ENCODE data around the gene CACHD1.
"Not testable (repeated sequence)": the region's sequence is repeated elsewhere in the genome, so short reads cannot be mapped to it uniquely, and the experiment has no call there.

CACHD1 gene

DNA sequence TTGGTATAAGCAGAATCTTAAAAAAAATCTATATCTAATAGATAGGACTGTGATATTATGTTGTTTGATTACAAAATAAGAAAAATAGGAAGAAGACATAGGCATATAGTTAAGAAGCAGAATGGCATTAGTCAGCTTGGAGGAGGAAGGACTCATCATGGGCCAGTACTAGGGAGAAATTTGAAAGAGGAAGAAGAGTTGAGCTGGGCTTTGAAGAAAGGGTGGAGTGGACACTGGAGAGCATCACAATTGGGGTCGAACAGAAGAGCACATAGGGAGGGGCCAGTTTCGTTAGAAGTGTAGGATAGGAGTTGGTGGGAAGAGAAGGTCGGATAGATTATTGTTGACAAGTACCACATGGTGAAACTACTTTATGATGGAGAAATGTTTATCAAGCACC, 129.3 kb downstream of the CACHD1 start:
- no peak for DNase-seq

DNA sequence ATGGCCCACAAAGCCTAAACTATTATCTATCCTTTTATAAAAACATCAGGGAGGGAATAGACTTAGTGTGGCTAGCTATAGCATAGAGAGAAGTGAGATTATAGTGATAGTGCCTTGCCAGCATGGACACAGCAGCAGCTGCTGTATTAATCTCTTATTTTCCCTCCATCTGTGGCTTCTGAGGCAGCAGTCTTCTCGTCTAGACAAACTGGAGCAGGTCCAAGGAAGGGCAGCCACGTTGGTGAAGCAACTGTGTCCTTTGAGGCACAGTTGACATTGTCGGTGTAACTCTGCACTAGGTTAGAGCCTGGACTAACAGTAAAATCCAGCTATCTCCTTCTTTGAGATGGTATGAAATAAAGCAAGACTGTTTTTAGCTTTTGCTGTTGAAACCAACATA, 131.3 kb downstream of the CACHD1 start:
- DNase-seq, result no peak

DNA sequence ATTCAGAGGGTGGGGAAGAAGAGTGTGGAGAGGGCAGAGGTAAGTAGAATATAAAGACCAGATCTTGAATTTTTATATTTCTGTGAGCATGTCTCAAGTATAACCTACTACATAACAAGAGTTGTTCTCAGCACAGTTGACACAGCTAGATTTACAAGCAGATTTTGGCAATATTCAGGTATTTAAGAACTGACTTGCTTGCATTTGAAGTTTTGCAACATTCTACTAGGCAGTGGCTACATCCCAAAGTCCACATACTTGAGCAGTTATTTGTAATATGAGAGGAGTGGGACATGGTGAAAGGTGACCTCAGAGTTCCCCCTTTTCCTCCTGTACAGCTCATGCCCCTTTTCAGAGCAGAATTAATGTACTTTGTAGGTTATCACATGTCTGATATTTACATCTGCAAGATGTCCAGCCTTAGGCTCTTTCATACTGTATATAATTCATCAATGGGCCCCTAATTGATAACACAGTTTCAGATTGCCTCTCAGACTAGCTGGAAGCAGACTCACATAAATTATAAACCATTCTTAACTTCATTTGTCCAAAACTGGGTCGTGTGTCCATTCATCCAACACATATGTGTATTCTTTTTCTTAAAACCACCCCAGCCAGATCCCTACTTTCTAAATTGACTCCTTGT, 138.2 kb downstream of the CACHD1 start:
- no peak for DNase-seq

DNA sequence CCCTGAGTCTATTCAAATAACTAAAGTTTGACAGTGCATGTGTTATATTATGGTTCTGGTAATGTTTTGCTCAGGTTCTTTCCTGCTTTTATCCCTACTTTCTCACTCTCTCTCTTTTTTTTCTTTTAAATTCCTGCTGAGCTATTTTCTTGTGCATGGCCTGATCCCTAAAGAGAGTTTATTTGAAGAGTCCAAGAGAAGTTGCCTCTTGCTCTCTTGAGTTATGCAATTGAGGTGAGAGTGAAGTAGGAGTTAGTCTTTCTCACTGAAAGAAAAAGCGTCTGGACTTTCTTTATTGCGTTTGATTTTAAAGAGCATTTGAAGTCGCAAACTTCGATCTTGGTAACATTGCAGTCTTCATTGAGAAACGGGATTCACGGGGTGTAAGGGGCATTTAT, 138.7 kb downstream of the CACHD1 start:
- no peak for DNase-seq

DNA sequence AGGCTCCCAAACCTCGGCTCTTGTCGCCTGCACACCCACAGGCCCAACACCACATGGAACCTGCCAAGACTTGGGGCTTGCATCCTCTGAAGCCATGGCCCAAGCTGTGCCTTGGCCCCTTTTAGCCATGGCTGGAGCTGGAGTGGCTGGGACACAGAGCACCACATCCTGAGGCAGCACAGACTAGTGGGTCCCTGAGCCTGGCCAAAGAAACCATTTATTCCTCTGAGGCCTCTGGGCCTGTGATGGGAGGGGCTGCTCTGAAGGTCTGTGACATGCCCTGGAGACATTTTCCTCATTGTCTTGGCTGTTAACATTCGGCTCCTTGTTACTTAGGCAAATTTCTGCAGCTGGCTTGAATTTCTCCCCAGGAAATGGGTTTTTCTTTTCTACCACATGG, 141.0 kb downstream of the CACHD1 start:
- DNase-seq, result not testable (repeated sequence)

DNA sequence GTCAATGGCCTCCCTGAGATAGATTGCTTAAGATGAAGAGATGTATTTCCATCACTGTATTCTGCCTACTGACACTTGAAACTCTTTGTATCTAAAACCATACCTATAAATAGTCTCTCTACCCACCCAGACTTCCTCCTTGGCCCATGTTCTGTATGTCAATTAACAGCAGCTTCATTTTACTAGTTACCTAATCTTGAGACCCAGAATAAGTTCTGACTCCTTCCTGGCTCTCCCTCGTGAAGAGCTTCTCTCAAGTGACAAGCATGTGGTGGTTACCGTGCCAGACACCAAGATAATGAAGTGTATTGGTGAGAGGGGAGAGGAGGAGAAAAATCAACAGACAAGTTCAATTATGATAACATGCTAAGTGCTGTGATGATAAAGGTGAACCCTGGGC, 146.1 kb downstream of the CACHD1 start:
- no peak for DNase-seq

DNA sequence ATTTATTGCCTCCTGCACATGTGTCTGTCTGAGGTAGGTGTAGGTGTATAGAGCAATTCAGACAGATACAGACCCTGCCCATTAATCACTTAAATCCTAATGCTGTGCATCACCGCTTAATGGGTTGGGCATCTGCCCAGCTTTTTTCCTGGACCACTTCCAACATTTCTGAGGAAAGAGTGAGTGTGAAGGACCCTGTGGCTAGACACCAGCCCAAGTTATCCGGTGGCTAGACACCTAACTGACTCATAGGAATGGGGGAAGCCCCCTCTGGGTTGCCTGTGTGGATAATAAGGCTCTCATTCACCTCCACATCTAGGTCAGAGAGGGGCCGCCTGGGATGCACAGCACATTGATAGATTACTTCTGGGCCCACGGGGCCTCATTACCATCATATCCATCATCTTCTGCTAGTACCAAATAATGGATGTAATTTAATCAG, 153.8 kb downstream of the CACHD1 start:
- no peak for DNase-seq

DNA sequence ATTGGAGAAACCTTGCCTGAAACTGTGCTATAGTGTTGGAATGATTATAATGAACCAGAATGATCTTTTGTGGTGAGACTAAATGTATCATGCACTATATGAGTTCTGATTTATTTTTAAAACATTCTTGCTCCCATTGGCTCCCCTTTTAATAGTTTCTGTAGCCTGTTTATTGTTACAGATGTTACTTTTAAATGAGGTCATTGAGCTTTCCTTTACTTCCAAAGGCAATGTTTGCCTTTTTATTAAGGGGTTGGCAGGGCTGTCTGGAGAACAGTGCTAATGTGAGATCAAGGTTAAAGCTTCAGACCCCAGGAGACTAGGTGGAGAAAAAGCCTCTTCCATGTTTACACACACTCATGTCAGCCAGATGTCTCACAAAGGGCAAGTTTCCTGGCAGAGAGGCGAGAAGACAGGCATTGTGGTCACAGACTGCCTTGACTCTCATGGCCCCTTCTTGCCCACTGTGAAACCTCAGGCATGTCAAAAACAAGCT, 154.3 kb downstream of the CACHD1 start:
- DNase-seq, result no peak

DNA sequence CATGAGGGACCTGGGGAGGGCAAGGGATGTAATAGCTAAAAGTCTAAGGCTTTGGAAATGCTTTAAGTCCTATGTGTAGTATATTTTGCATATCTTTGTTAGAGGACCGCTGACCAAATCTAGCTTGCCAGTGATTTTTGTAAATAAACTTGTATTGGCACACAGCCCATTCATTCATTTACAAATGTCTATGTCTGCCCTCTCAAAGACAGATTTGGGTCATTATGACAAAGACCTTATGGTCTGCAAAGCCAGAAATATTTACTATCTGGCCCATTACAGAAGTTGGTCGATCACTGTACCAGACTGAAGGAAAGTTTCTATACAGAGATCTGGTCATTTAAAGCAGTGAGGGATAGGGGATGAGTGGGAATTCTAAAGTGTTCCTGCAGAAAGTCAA, 154.9 kb downstream of the CACHD1 start:
- DNase-seq, result no peak

DNA sequence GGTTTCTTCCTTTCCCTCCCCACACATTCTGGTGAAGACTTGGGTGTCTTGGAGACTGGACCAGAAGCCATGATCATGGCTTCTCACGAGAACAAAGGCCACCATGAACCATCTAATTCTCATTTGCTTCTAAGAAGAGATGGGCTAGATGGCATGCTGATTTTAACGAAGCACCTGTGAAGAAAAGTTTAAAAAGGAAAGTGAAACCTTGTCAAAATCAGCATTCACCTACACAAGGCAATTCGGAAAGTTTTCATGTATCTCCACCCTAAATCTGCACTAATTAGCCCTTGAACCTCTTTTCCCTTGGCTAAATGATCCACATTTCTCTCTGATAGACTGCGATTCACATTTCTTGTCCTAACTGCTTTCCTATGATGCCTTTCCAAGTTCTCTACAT, 160.7 kb downstream of the CACHD1 start:
- DNase-seq, result no peak

DNA sequence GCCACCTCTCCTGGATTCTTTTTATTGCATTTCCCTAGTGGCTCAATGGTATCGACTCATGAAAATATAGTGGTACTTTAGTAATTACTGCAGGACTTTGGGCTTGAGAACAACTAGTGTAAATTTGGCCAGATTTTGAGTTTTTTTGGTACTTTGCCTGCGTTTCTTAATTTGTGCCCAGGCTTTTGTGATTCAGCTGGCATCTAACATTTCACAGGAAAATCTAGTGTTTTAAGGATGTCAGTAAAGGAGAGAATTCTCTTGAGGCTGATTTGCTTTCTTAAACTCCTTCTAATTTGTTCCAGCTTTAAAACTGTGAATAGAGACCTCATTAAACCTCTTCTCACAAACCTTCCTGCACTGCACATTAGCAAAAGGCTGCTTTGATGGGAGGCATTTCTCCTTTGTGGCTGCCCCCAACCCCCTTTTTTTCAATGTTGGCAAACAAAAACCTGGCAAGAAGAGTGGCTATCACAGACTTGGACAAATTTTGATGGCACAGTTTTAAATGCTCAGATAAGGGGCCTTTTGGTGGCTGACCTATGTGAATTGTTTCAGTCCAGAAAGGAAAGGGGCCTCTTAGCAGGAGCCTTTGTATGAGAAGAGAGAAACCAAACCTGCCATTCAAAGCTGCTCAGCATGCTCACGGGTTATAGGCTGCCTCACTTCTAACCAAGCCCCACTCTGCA, 161.6 kb downstream of the CACHD1 start:
- DNase-seq, result no peak

DNA sequence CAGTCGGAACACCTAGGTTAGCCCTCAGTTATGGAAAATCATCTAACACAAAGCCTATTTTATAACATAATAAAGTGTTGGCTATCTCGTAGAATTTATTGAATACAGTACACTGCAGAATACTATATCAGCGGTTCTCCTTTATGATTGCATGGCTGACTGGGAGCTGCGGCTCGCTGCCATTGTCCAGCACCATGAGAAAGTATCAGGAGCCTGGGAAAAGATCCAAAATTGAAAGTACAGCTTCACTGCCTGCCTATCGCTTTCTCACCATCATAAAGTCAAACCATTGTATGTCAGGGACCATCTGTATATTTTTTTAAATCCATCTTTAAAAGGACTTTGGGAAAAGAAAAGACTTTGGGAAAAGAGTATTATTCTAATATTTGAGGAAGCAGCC, 163.0 kb downstream of the CACHD1 start:
- no peak for DNase-seq

DNA sequence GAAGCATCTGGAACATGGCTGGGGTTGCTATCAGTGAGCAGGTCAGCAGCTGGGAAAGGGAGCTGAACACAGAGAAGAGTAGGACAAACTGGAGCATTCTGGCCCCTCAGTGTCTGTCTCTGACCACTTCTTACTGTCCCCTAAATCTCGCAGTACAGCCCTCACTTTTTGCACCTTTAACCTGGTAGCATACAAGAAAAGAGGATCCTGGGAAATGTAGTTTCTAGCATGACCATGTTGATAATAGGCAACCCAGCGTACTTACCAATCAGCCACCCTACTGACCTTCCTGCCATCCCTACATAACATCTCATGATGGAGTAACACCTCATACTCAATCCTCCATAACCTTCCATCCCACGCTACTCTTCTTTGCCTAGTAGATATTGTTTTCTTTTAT, 175.8 kb downstream of the CACHD1 start:
- DNase-seq, result no peak

DNA sequence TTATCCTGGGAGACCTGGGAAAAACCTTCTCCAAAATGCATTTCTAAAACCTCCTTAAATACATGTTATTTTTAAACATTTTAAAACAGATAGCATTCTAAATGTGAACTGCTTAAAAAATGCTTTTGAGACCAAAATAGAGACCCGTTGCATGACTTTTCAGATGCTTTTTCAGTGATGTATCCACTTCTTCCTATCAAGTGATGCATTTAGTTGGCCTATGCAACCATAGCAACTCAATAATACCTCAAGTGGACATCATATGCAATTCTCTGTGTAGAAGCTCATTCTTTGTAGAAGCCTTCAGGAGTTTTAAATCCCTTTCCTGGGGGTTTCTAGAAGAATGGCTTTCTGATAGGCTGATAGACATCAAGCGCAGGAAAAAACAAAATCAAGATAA, 180.5 kb downstream of the CACHD1 start:
- DNase-seq, result no peak

DNA sequence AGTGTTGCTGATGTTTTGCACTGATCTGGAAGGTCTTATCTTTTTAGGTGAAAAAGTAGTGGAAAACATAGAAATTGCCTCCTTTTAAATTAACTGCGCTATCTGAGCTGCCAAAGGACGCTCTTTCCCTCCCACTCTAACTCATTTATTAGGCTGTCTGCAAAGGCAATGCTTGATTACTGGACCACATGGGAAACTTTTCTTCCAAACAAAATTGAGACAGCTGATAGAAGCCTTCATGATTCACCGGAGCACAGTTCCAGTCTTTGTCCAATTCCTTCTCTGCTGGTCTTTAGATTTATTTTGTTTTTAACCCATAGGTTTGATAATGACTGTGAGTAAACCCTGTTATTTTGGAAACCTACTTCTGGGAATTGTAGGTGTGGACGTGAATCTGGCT, 181.9 kb downstream of the CACHD1 start:
- no peak for DNase-seq

DNA sequence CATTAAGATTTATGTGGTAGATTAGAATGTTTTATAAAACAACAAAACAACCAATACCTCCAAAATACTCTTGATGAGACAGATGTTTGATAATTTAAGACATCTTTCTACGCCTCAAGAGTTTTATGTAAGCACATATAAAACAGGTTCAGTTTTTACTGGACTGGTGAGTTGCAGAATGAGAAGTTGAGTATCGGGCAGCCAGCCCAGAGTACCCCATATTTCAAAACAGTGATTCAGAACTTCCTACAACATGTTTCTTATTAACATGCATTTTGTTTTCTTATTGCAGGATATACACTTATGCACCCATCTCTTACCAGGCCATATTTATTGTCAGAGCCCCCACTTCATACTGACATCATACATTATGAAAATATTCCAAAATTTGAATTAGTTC, 183.5 kb downstream of the CACHD1 start:
- no peak for DNase-seq

DNA sequence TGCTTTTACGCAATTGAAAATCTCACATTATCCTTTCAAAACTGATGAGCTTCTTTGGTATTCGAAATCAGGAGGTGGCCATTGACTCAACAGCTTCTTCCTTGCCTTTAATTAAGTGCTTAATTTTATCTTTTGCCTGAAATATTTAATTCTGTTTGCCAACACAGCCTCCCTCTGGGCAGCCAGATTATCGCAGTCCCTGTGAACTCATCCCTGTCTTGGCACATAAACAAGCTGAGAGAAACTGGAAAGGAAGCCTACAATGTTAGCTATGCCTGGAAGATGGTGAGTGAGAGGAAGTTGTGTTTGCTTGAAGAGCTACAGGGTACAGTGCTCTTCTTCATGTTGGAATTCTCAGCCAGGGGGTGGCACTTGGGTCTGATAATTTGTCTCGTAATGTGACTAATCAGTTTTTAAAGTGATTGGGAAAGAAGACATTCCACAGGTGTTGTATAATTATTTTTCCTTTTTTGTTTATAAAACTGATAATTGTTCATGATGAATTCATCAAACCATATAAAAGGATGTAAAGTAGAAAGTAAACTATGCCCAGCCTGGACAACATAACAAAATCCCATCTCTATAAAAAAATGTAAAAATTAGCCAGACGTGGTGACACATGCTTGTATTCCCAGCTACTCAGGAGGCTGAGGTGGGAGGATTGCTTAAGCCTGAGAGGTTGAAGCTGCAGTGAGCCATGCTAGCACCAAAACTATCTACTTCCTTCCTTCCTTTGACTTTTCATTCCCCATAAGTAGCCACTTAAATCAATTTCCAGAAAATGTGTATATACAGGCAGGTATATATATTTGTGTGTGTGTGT, 184.8 kb downstream of the CACHD1 start:
- no peak for DNase-seq

DNA sequence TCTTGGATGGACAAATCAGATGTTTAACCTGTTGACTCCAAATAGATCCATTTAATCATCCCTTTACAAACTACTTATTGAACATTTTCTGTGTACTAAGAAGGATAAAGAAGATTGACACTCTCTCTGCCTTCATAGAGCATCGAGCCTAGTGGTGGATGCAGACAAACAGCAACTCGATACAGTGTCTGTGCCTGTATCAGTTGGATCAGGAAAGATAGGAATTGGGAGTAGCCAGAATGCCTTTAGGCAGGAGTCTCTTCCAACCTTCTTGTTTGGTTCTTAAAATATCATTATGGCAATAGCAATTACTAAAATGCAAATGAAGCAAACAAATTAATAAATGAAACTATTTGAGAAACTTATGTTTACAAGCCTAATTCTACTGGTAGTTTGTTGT, 185.9 kb downstream of the CACHD1 start:
- DNase-seq, result no peak

DNA sequence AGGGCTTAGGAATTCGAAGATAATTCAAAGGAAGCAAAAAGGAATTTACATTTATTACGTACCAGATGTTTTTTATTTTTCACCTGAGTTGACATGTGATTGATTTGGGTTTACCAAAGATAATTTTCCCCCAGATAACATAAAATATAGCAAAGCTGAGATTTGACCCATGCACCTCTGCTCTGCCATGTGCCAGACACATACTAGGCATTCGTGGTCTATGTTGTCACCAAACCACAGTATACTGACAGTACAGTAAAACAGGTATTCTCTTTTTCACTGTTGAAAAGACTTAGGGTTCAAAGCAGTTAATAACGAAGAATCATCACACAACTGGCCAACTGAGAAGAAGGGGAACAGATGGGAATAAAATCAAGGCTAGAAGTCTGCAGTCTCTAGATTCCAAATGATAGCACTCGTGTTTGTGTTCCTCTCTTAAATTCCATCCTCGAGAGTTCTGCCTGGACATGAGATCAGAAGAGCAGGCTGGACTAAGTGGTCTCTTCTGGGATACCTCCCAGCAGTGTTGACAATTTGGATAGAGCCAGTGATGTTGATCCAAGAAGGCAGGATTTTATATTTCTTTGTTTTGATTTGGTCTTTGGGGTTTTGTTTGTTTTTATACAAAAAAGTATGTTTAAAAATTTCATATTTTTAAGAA, 189.7 kb downstream of the CACHD1 start:
- no peak for DNase-seq

DNA sequence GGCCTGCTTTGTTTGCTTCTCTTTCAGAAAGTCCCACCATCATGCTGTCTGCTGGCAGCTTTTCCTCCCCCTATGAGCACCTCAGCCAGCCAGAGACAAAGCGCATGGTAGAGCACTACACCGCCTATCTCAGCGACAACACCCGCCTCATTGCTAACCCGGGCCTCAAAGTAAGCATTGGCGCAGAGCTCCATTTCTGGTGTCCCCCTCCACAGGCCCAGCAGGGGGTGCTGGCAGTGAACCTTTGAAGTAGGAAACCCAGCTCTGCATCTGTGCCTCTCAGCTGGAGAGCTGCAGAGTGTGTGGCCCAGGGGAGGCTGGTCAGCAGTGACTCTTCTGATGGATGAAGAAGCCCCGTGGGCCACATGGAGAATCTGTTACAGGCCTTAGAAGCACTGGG, 193.7 kb downstream of the CACHD1 start:
- no peak for DNase-seq

DNA sequence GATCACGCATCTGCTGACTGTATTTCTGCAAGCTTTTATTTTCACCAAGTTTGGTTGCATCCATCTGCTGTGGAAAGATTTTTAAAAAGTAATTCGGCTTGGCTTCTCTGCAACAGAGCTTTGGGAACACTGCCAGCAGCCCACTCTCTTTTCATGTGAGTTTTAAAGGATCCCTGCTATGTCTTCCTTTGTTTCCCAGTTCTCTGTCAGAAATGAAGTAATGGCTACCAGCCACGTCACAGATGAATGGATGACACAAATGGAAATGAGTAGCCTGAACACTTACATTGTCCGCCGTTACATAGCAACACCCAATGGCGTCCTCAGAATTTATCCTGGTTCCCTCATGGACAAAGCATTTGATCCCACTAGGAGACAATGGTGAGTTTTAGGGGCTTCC, 194.4 kb downstream of the CACHD1 start:
- no peak for DNase-seq

DNA sequence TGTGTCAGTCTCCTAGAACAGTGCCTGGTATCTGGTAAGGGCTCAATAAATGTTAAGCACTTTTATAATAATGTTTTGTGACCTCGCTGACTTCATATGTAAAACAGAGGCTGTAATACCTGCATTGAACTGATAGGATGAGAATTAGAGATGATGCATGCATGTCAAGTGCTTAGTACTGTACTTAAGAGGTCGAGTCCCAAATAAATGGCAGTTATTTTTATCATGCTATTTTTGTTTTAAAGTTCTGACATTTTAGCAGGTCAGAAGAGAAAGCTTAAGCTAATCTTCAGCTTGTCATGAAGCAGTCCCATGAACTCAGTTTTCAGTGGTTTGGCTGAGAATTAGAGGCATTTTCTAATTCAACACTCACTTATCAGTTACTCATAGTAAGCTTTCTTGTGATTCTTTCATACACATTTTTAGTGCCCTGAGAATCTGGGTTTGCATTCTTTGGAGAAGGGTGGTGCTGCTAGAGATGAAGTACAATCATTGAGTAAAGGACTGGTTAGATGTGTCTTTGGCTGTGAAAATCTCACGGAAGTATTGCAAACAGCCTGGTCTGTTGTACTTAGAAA, 199.3 kb downstream of the CACHD1 start:
- DNase-seq, result no peak

Measured in amniotic stem cell (primary cell).